ENCODE data around the gene KPNA6. TPM values are rescaled to one million over a fixed set of nuclear protein-coding genes. Genes with fewer than 3 reads are reported as not detected.

KPNA6 gene
- total and polyA plus RNA-seq, 3 donors from 2014 or later, result 56.5 to 107 (median 64.6) TPM

DNA sequence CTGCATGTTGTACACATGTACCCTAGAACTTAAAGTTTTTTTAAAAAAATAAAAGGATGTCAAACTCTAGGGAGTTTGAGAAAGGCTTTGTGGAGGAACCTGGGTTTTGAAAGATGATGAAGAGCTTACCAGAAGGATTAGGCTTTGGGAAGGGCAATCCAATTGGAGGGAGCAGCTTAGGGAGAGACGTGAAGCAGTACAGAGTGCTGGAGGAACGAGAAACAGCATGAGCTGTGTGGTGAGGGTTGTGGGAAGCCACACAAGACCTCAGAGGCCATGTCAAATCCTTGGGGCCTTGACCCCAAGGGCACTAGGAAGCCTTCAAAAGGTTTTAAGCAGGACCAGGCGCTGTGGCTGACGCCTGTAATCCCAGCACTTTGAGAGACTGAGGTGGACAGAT is 8.4 kb upstream of the KPNA6 start:
- intact Hi-C loops (cut with DNase I; ENCODE audit: low total_unique reads), result no loop called here
- no peaks in the 10 kb centered on the region for H3K27me3 ChIP-seq
- no peak for TF ChIP-seq POLR2A (IDR thresholded peaks at IDR 0.05)
- TF ChIP-seq, protein P1, sequence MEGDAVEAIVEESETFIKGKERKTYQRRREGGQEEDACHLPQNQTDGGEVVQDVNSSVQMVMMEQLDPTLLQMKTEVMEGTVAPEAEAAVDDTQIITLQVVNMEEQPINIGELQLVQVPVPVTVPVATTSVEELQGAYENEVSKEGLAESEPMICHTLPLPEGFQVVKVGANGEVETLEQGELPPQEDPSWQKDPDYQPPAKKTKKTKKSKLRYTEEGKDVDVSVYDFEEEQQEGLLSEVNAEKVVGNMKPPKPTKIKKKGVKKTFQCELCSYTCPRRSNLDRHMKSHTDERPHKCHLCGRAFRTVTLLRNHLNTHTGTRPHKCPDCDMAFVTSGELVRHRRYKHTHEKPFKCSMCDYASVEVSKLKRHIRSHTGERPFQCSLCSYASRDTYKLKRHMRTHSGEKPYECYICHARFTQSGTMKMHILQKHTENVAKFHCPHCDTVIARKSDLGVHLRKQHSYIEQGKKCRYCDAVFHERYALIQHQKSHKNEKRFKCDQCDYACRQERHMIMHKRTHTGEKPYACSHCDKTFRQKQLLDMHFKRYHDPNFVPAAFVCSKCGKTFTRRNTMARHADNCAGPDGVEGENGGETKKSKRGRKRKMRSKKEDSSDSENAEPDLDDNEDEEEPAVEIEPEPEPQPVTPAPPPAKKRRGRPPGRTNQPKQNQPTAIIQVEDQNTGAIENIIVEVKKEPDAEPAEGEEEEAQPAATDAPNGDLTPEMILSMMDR (IDR thresholded peaks at IDR 0.05), result no peak
- H3K36me3 ChIP-seq (ENCODE audit: low read depth, missing control alignments), result no peaks in the 10 kb centered on the region
- DNase-seq, result no peak
- H3K27ac ChIP-seq, result no peak overlapping the region
- H3K4me1 ChIP-seq, result no peaks in the 10 kb centered on the region
- no peaks in the 10 kb centered on the region for H3K9me3 ChIP-seq
- H3K4me3 ChIP-seq, result no peak overlapping the region
- 95 to 96% methylated on average over 4 of the region's 4 CpGs for WGBS, 2 donors

DNA sequence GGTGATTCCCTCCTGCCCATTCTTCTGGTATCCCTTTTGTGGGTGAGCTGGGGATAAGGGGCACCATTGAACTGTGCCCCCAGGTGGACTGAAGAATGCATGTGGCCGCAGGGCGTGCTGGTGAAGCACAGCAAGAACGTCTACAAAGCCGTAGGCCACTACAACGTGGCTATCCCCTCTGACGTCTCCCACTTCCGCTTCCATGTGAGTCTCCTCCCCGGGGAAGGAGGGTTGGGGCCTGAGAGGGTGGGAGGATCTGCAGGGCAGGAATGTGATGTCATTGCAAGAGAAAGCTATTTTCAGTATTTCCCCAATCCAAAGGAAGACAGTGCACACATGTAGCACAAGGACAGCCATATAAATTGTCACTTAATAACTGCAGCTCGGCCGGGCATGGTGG is 7.5 kb upstream of the KPNA6 start:
- H3K4me1 ChIP-seq, result no peaks in the 10 kb centered on the region
- no peak for TF ChIP-seq POLR2A (IDR thresholded peaks at IDR 0.05)
- TF ChIP-seq, protein P1 (IDR thresholded peaks at IDR 0.05), result no peak
- intact Hi-C loops (cut with DNase I; ENCODE audit: low total_unique reads), result no loop called here
- no peak for DNase-seq
- WGBS, 2 donors, result 68 to 83% methylated on average over 10 of the region's 10 CpGs
- H3K27ac ChIP-seq, result no peak overlapping the region
- H3K4me3 ChIP-seq, result no peak overlapping the region
- H3K27me3 ChIP-seq, result no peaks in the 10 kb centered on the region
- H3K9me3 ChIP-seq, result no peaks in the 10 kb centered on the region
- H3K36me3 ChIP-seq (ENCODE audit: low read depth, missing control alignments), result no peaks in the 10 kb centered on the region

DNA sequence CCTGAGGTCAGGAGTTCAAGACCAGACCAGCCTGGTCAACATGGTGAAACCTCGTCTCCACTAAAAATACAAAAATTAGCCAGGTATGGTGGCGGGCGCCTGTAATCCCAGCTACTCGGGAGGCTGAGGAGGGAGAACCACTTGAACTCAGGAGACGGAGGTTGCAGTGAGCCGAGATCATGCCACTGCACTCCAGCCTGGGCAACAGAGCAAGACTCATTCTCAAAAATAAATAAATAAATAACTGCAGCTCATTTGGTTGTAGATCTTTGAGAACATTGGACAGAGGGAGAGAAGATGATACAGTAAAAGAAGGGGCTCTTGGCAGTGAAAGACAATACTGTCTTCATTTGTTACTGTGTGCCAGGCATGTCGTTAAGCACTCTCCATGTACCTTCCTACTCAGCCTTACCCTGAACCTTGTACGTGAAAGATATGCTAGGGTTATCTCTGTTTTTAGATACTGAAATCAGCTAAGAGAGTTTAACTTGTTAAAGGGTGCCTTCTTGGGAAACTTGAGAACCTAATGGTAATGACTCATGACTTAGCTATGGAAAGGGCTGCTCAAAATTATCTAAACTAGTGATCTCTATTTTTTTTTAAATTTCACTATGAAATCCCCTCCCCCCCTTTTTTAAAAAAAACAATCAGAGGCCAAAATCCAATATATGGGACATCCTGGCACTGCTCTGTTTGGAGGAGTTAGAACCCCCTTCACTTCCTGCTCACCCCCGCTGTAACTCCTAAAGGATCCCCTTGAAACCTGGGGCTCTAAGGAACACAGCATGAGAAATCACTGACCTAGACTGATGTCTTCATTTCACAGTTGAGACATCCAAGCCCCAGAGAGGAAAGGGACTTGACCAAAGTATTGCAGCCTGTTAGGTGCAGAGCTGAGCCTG is 6.8 kb upstream of the KPNA6 start:
- Histone ChIP-seq H3K4me3 (no peak overlapping the region), H3K4me1 (no peaks in the 10 kb centered on the region), H3K27me3 (no peaks in the 10 kb centered on the region), H3K36me3 (ENCODE audit: low read depth, missing control alignments) (no peaks in the 10 kb centered on the region), H3K27ac (no peak overlapping the region), H3K9me3 (no peaks in the 10 kb centered on the region)
- 83 to 88% methylated on average over 9 of the region's 9 CpGs for WGBS, 2 donors
- TF ChIP-seq, protein P1 (IDR thresholded peaks at IDR 0.05), result no peak
- TF ChIP-seq POLR2A (IDR thresholded peaks at IDR 0.05), result no peak
- intact Hi-C loops (cut with DNase I; ENCODE audit: low total_unique reads), result no loop called here
- no peak for DNase-seq

DNA sequence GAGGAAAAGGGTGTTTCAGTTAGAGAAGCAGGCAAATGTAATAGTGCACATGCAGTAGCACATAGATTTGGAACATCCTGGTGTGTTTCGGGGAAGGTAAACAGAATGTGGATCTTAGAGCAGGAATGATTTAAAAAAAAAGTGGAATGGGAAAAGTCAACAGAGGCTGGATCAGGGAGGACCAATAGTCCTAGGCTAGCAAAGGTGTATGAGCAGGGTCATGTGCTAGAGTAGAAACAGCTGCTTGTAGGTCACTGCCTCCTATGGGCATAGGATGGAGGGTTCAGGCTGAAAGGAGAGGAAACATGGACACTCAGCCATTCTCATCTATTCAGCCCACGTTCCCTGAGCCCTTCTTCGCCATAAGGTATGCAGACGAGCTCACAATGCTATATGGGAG is 3.7 kb upstream of the KPNA6 start:
- Histone ChIP-seq H3K27ac (no peak overlapping the region), H3K27me3 (no peaks in the 10 kb centered on the region), H3K36me3 (ENCODE audit: low read depth, missing control alignments) (no peaks in the 10 kb centered on the region), H3K4me1 (peaks cover 4% of the 10 kb centered on the region), H3K9me3 (no peaks in the 10 kb centered on the region), H3K4me3 (no peak overlapping the region)
- WGBS, 2 donors, result 72 to 76% methylated on average over 4 of the region's 4 CpGs
- no peak for DNase-seq
- intact Hi-C loops (cut with DNase I; ENCODE audit: low total_unique reads), result no loop called here
- TF ChIP-seq, protein P1 (IDR thresholded peaks at IDR 0.05), result no peak
- no peak for TF ChIP-seq POLR2A (IDR thresholded peaks at IDR 0.05)

DNA sequence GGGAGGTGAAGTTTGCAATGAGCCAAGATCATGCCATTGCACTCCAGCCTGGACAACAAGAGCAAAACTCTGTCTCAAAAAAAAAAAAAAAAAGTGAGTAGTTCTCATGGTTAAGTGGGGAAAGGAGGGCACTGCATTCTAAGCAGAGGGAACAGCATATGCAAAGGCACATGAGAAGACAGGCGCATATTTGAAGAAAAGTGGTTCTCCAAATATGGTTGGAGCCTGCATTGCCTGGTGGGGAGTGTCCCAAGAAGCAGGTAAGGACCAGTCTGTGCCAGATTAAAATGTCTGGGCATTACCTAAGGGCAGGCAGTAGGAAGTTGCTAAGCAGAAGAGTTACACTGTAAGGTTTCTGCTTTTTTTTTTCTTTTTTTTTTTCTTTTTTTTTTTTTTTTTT is 2.5 kb upstream of the KPNA6 start:
- DNase-seq, result no peak
- H3K4me3 ChIP-seq, result no peak overlapping the region
- intact Hi-C loops (cut with DNase I; ENCODE audit: low total_unique reads), result no loop called here
- H3K27ac ChIP-seq, result no peak overlapping the region
- no peaks in the 10 kb centered on the region for H3K27me3 ChIP-seq
- peaks cover 13% of the 10 kb centered on the region for H3K4me1 ChIP-seq
- 88 to 97% methylated on average over 1 of the region's 1 CpG for WGBS, 2 donors
- H3K9me3 ChIP-seq, result no peaks in the 10 kb centered on the region
- no peak for TF ChIP-seq POLR2A (IDR thresholded peaks at IDR 0.05)
- TF ChIP-seq, protein P1 (IDR thresholded peaks at IDR 0.05), result no peak
- no peaks in the 10 kb centered on the region for H3K36me3 ChIP-seq (ENCODE audit: low read depth, missing control alignments)
